CD8-positive, alpha-beta memory T cell (primary cell): Measurements from ENCODE around the gene MYO1A. TPM values are rescaled to one million over a fixed set of nuclear protein-coding genes. Genes with fewer than 3 reads are reported as not detected.

ENCODE experiments used
- CTCF ChIA-PET: fragments of 350-600 bp; sonication (Branson Sonifier 250); formaldehyde crosslinking; loops from one replicate; lab custom pipeline; 2021; ENCODE audit warnings: antibody characterized with exemption; lab: Charles Lee
- POLR2A ChIA-PET: fragments of 350-600 bp; sonication (Branson Sonifier 250); formaldehyde crosslinking; loops from one replicate; lab custom pipeline; 2021; ENCODE audit warnings: antibody characterized with exemption; lab: Charles Lee
- DNase-seq, 5 donors: peaks; one replicate each; pipeline versions ENCODE4 v3.0.0 to v3.0.0-alpha.2; 2020 to 2022; ENCODE audit warnings: mixed read lengths in 1 of 5
- H3K27ac ChIP-seq: one replicate; pipeline ENCODE4 v1.7.0; 2013; ENCODE audit warnings: low read depth, mild to moderate bottlenecking, low read length, moderate library complexity
- H3K27me3 ChIP-seq: 2 replicates; pipeline ENCODE4 v1.7.0; 2013; ENCODE audit warnings: low read length, mild to moderate bottlenecking; ENCODE audit not compliant: insufficient read depth, poor library complexity, severe bottlenecking
- H3K36me3 ChIP-seq: 2 replicates; pipeline ENCODE4 v1.7.0; 2013; ENCODE audit warnings: mild to moderate bottlenecking, low read length, moderate library complexity; ENCODE audit not compliant: insufficient read depth
- H3K4me1 ChIP-seq: 2 replicates; pipeline ENCODE4 v1.7.0; 2013; ENCODE audit warnings: mild to moderate bottlenecking, low read length, moderate library complexity; ENCODE audit not compliant: insufficient read depth
- H3K4me3 ChIP-seq: 2 replicates; pipeline ENCODE4 v1.7.0; 2013; ENCODE audit warnings: mild to moderate bottlenecking, low read length
- H3K9me3 ChIP-seq: 2 replicates; pipeline ENCODE4 v1.7.0; 2013; ENCODE audit warnings: mild to moderate bottlenecking, low read length
- H3K27ac Mint-ChIP-seq, 8 donors: one replicate each; pipeline ENCODE4 v1.8.0; 2020 to 2021; ENCODE audit warnings: mixed read lengths in 8 of 8, mild to moderate bottlenecking in 6 of 8, inconsistent platforms in 3 of 8, moderate library complexity in 3 of 8
- H3K27me3 Mint-ChIP-seq, 2 donors: one replicate each; pipeline ENCODE4 v1.8.0; 2020 to 2021; ENCODE audit warnings: mixed read lengths in 2 of 2, mild to moderate bottlenecking in 1 of 2, moderate library complexity in 1 of 2
- H3K36me3 Mint-ChIP-seq, 3 donors: one replicate each; pipeline ENCODE4 v1.8.0; 2020 to 2021; ENCODE audit warnings: mixed read lengths in 3 of 3, inconsistent platforms in 1 of 3, mild to moderate bottlenecking in 1 of 3
- H3K4me1 Mint-ChIP-seq, 3 donors: one replicate each; pipeline ENCODE4 v1.8.0; 2020 to 2021; ENCODE audit warnings: mixed read lengths in 3 of 3, inconsistent platforms in 1 of 3, mild to moderate bottlenecking in 1 of 3
- H3K4me3 Mint-ChIP-seq, 7 donors: one replicate each; pipeline ENCODE4 v1.8.0; 2020 to 2021; ENCODE audit warnings: mixed read lengths in 7 of 7, mild to moderate bottlenecking in 6 of 7, moderate library complexity in 4 of 7, inconsistent platforms in 2 of 7
- H3K9me3 Mint-ChIP-seq, 5 donors: one replicate each; pipeline ENCODE4 v1.8.0; 2020 to 2022; ENCODE audit warnings: mixed read lengths in 5 of 5, mild to moderate bottlenecking in 3 of 5, moderate library complexity in 2 of 5, inconsistent platforms in 1 of 5
- polyA plus RNA-seq: library from polyadenylated mRNA; unstranded; fragments of 300-500 nt; fragmentation: Illumina TruSeq; gene quantifications from one replicate; pipeline ENCODE4 v1.2.3, GENCODE V29; 2021
- total RNA-seq, 2 experiments: library from RNA; stranded (reverse); gene quantifications; one replicate each; pipeline ENCODE4 v1.2.3, GENCODE V29; 2021

The MYO1A gene
- total and polyA plus RNA-seq, 3 experiments from 2014 or later = 0.40 to 0.70 (median 0.51) TPM

- ChIA-PET POLR2A (no interaction called here), CTCF (interaction anchor here (0.9 to 1.4 kb wide), 4 partner anchors 8 to 187 kb away, joined by 3 to 6 read pairs (median 4); partner anchors contain the start of gene ZBTB39)
- H3K4me3 Mint-ChIP-seq = no peak overlapping the region
- no peaks in the 10 kb centered on the region for H3K27me3 Mint-ChIP-seq
- no peak for DNase-seq
- peaks cover 4% of the 10 kb centered on the region for H3K36me3 ChIP-seq
- no peaks in the 10 kb centered on the region for H3K9me3 Mint-ChIP-seq
- peaks cover 14% of the 10 kb centered on the region for H3K4me1 ChIP-seq
- no peak overlapping the region for H3K27ac ChIP-seq
- H3K36me3 Mint-ChIP-seq = peaks cover 0 to 52% (median 15%) of the 10 kb centered on the region in 3 donors
- H3K4me3 ChIP-seq = no peak overlapping the region
- no peaks in the 10 kb centered on the region for H3K9me3 ChIP-seq
- H3K27me3 ChIP-seq = no peaks in the 10 kb centered on the region
- H3K27ac Mint-ChIP-seq = peak overlapping the region in 1 of 8 donors; percentile 30
- H3K4me1 Mint-ChIP-seq = peaks cover 15 to 30% (median 30%) of the 10 kb centered on the region in 3 donors
These were observed 53.9 kb downstream of the MYO1A start for GRCh38 chr12:56995930-56996496.

DNA sequence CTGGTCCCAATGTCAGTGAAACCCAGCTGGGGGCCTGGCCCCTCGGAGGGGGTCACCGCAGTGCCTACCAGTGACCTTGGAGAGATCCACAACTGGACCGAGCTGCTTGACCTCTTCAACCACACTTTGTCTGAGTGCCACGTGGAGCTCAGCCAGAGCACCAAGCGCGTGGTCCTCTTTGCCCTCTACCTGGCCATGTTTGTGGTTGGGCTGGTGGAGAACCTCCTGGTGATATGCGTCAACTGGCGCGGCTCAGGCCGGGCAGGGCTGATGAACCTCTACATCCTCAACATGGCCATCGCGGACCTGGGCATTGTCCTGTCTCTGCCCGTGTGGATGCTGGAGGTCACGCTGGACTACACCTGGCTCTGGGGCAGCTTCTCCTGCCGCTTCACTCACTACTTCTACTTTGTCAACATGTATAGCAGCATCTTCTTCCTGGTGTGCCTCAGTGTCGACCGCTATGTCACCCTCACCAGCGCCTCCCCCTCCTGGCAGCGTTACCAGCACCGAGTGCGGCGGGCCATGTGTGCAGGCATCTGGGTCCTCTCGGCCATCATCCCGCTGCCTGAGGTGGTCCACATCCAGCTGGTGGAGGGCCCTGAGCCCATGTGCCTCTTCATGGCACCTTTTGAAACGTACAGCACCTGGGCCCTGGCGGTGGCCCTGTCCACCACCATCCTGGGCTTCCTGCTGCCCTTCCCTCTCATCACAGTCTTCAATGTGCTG, 54.6 kb downstream of the MYO1A start:
- Histone ChIP-seq H3K9me3 (no peaks in the 10 kb centered on the region), H3K27ac (no peak overlapping the region), H3K36me3 (peaks cover 4% of the 10 kb centered on the region), H3K4me1 (peaks cover 9% of the 10 kb centered on the region), H3K27me3 (no peaks in the 10 kb centered on the region), H3K4me3 (no peak overlapping the region)
- no peaks in the 10 kb centered on the region for H3K9me3 Mint-ChIP-seq
- peaks cover 0 to 2% of the 10 kb centered on the region in 2 donors for H3K27me3 Mint-ChIP-seq
- DNase-seq = no peak
- H3K4me1 Mint-ChIP-seq = peaks cover 14 to 23% (median 23%) of the 10 kb centered on the region in 3 donors
- peak overlapping the region in 1 of 8 donors; percentile 30 for H3K27ac Mint-ChIP-seq
- CTCF ChIA-PET = interaction anchor here (1.8 kb wide), 1 partner anchor 9 kb away, joined by 4 read pairs; no protein-coding TSS in a partner anchor
- no peak overlapping the region for H3K4me3 Mint-ChIP-seq
- H3K36me3 Mint-ChIP-seq = peaks cover 0 to 46% (median 15%) of the 10 kb centered on the region in 3 donors
- POLR2A ChIA-PET = no interaction called here

- H3K4me3 Mint-ChIP-seq = no peak overlapping the region
- ChIA-PET CTCF (interaction anchor here (0.8 to 1.8 kb wide), 3 partner anchors 10 to 236 kb away, joined by 3 to 4 read pairs (median 4); no protein-coding TSS in a partner anchor), POLR2A (no interaction called here)
- H3K36me3 Mint-ChIP-seq = peaks cover 0 to 37% (median 15%) of the 10 kb centered on the region in 3 donors
- H3K9me3 Mint-ChIP-seq = no peaks in the 10 kb centered on the region
- peak overlapping the region in 1 of 8 donors; percentile 61 for H3K27ac Mint-ChIP-seq
- no peaks in the 10 kb centered on the region for H3K36me3 ChIP-seq
- DNase-seq = no peak
- no peaks in the 10 kb centered on the region for H3K9me3 ChIP-seq
- H3K4me1 ChIP-seq = peaks cover 4% of the 10 kb centered on the region
- H3K27me3 ChIP-seq = no peaks in the 10 kb centered on the region
- H3K4me3 ChIP-seq = no peak overlapping the region
- H3K27me3 Mint-ChIP-seq = peaks cover 0 to 2% of the 10 kb centered on the region in 2 donors
- no peak overlapping the region for H3K27ac ChIP-seq
- H3K4me1 Mint-ChIP-seq = peaks cover 9 to 12% (median 12%) of the 10 kb centered on the region in 3 donors
These were observed 55.6 kb downstream of the MYO1A start for GRCh38 chr12:56994231-56994746.

DNA sequence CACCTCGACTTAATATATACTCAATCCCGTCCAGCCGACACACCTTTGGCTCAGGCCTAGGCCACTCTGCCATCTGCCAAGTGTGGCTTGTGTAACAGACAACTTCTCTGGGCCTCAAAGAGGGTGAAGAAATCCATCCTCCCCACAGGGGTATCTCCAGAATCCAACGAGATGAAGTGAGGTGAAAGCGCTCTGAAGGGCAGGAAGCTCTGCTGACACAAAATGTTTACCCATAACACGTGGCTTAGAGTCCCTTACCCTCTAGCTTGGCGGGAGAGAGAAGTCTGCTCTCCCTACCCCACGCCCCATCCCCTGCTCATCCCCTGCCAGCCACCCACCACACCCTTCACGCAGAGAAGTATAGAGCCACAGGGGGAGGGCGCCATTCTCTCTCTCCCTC, 56.6 kb downstream of the MYO1A start:
- Mint-ChIP-seq H3K36me3 (peaks cover 0 to 29% (median 14%) of the 10 kb centered on the region in 3 donors), H3K27ac (no peak overlapping the region), H3K4me3 (no peak overlapping the region), H3K9me3 (no peaks in the 10 kb centered on the region), H3K4me1 (peaks cover 2 to 3% (median 3%) of the 10 kb centered on the region in 3 donors), H3K27me3 (peaks cover 0 to 2% of the 10 kb centered on the region in 2 donors)
- Histone ChIP-seq H3K9me3 (no peaks in the 10 kb centered on the region), H3K27ac (no peak overlapping the region), H3K36me3 (no peaks in the 10 kb centered on the region), H3K27me3 (no peaks in the 10 kb centered on the region), H3K4me1 (no peaks in the 10 kb centered on the region), H3K4me3 (no peak overlapping the region)
- no peak for DNase-seq
- CTCF ChIA-PET = interaction anchor here (1.4 kb wide), 1 partner anchor 12 kb away, joined by 4 read pairs; no protein-coding TSS in a partner anchor
- POLR2A ChIA-PET = no interaction called here

- DNase-seq = no peak
- Histone ChIP-seq H3K4me1 (peaks cover 9% of the 10 kb centered on the region), H3K4me3 (no peak overlapping the region), H3K36me3 (no peaks in the 10 kb centered on the region), H3K9me3 (no peaks in the 10 kb centered on the region), H3K27me3 (no peaks in the 10 kb centered on the region), H3K27ac (peak overlapping the region; percentile 14)
- H3K4me1 Mint-ChIP-seq = peaks cover 5 to 8% (median 6%) of the 10 kb centered on the region in 3 donors
- H3K27me3 Mint-ChIP-seq = peaks cover 0 to 2% of the 10 kb centered on the region in 2 donors
- H3K9me3 Mint-ChIP-seq = no peaks in the 10 kb centered on the region
- H3K36me3 Mint-ChIP-seq = peaks cover 0 to 13% (median 6%) of the 10 kb centered on the region in 3 donors
- CTCF ChIA-PET = interaction anchor here (0.9 to 1.8 kb wide), 4 partner anchors 10 to 233 kb away, joined by 3 to 4 read pairs (median 3); no protein-coding TSS in a partner anchor
- peak overlapping the region in 3 of 8 donors; percentile 49 to 78 (median 61) for H3K27ac Mint-ChIP-seq
- no peak overlapping the region for H3K4me3 Mint-ChIP-seq
- POLR2A ChIA-PET = no interaction called here
These were observed 58.3 kb downstream of the MYO1A start for GRCh38 chr12:56991319-56992246.

- Mint-ChIP-seq H3K4me1 (peaks cover 5 to 8% (median 6%) of the 10 kb centered on the region in 3 donors), H3K27me3 (peaks cover 0 to 3% of the 10 kb centered on the region in 2 donors), H3K36me3 (peaks cover 0 to 6% (median under 1%) of the 10 kb centered on the region in 3 donors), H3K27ac (peak overlapping the region in 1 of 8 donors; percentile 78), H3K4me3 (no peak overlapping the region), H3K9me3 (no peaks in the 10 kb centered on the region)
- no peaks in the 10 kb centered on the region for H3K9me3 ChIP-seq
- ChIA-PET CTCF (interaction anchor here (0.9 to 1.8 kb wide), 3 partner anchors 15 to 233 kb away, joined by 3 to 4 read pairs (median 3); no protein-coding TSS in a partner anchor), POLR2A (no interaction called here)
- no peak for DNase-seq
- H3K4me1 ChIP-seq = peaks cover 9% of the 10 kb centered on the region
- peak overlapping the region; percentile 14 for H3K27ac ChIP-seq
- H3K27me3 ChIP-seq = no peaks in the 10 kb centered on the region
- H3K4me3 ChIP-seq = no peak overlapping the region
- no peaks in the 10 kb centered on the region for H3K36me3 ChIP-seq
These were observed 59.1 kb downstream of the MYO1A start for GRCh38 chr12:56990648-56991318.
